Gastroesophageal sphincter (tissue), 4 donors: ENCODE measurements around the gene FBXL13. TPM values are rescaled to one million over a fixed set of nuclear protein-coding genes. Genes with fewer than 3 reads are reported as not detected.
"Not testable (repeated sequence)": the region's sequence is repeated elsewhere in the genome, so short reads cannot be mapped to it uniquely, and the experiment has no call there.

ENCODE experiments used
- ATAC-seq: fragments of 150-250 bp; one replicate; pipeline ENCODE4 v1.9.1; 2016; ENCODE audit warnings: mild to moderate bottlenecking, moderate library complexity
- H3K27ac ChIP-seq, 4 donors: fragments of 200-600 bp; sonication (generic) in 3 of 4; 1 replicate in 3 of 4; 2 replicates in 1 of 4; pipeline ENCODE4 v1.5.1; 2016 to 2019
- H3K27me3 ChIP-seq: fragments of 200-600 bp; sonication (generic); one replicate; pipeline ENCODE4 v1.5.1; 2019
- H3K36me3 ChIP-seq, 2 donors: fragments of 200-600 bp; sonication (generic); one replicate each; pipeline ENCODE4 v1.5.1; 2019; ENCODE audit warnings: control low read depth in 1 of 2
- H3K4me1 ChIP-seq, 3 donors: fragments of 200-600 bp; sonication (generic); 1 replicate in 2 of 3; 2 replicates in 1 of 3; pipeline ENCODE4 v1.5.1; 2016 to 2019; ENCODE audit warnings: control low read depth in 2 of 3
- H3K4me3 ChIP-seq, 2 donors: fragments of 200-600 bp; sonication (generic); one replicate each; pipeline ENCODE4 v1.5.1; 2019; ENCODE audit warnings: mild to moderate bottlenecking in 1 of 2, moderate library complexity in 1 of 2
- H3K9me3 ChIP-seq, 3 donors: fragments of 200-600 bp; sonication (generic); one replicate each; pipeline ENCODE4 v1.5.1; 2017 to 2019; ENCODE audit warnings: control low read depth in 2 of 3
- CTCF ChIP-seq, 4 experiments: fragments of 200-600 bp in 2 of 4; fragments of 450-650 bp in 2 of 4; sonication (generic) in 1 of 4; IDR thresholded peaks; one replicate each; pipeline ENCODE4 v1.5.1; 2017 to 2019; ENCODE audit warnings: antibody characterized with exemption in 4 of 4, mild to moderate bottlenecking in 2 of 4, moderate library complexity in 2 of 4
- EP300 ChIP-seq: sonication (generic); formaldehyde crosslinking; IDR thresholded peaks from one replicate; pipeline ENCODE4 v1.6.1; 2017; ENCODE audit warnings: antibody characterized with exemption, mild to moderate bottlenecking
- POLR2A ChIP-seq, 2 donors: fragments of 450-650 bp; IDR thresholded peaks; one replicate each; pipeline ENCODE4 v1.6.1; 2017; ENCODE audit warnings: antibody characterized with exemption in 2 of 2, mild to moderate bottlenecking in 2 of 2, moderate library complexity in 1 of 2
- POLR2AphosphoS5 ChIP-seq: sonication (generic); formaldehyde crosslinking; IDR thresholded peaks from one replicate; pipeline ENCODE4 v1.6.1; 2017; ENCODE audit warnings: antibody characterized with exemption
- WGBS, 2 donors: methylation state at CpG; one replicate each; pipeline ENCODE4 v1.1.5; 2018; ENCODE audit warnings: low coverage in 1 of 2; 5-methylcytosine and 5-hydroxymethylcytosine counted together
- total RNA-seq, 4 donors: library from RNA; depleted of rRNA; stranded (reverse); fragments of >200 nt; gene quantifications; one replicate each; pipeline ENCODE4 v1.1.0, GENCODE V29; 2016

FBXL13 gene
- total RNA-seq, 4 donors from 2014 or later, result 1.3 to 5.8 (median 3.2) TPM

GRCh38 chr7:103114576-103115008, 40.0 kb upstream of the FBXL13 start:
- Histone ChIP-seq H3K4me1 (no peaks in the 10 kb centered on the region), H3K4me3 (no peak overlapping the region), H3K9me3 (no peaks in the 10 kb centered on the region), H3K36me3 (peaks cover 0 to 25% of the 10 kb centered on the region in 2 donors), H3K27me3 (no peaks in the 10 kb centered on the region), H3K27ac (no peak overlapping the region)
- no peak for ATAC-seq
- TF ChIP-seq CTCF (IDR thresholded peaks at IDR 0.05), result no peak
- TF ChIP-seq POLR2A (IDR thresholded peaks at IDR 0.05), result no peak
- TF ChIP-seq POLR2AphosphoS5, result no peak
- TF ChIP-seq EP300, result no peak
- 67 to 100% methylated on average over 1 of the region's 1 CpG for WGBS, 2 donors

GRCh38 chr7:103113164-103113563, 38.6 kb upstream of the FBXL13 start:
- H3K27ac ChIP-seq, result no peak overlapping the region
- H3K4me1 ChIP-seq, result no peaks in the 10 kb centered on the region
- H3K27me3 ChIP-seq, result no peaks in the 10 kb centered on the region
- no peaks in the 10 kb centered on the region for H3K9me3 ChIP-seq
- peaks cover 0 to 22% of the 10 kb centered on the region in 2 donors for H3K36me3 ChIP-seq
- no peak for ATAC-seq
- H3K4me3 ChIP-seq, result no peak overlapping the region
- TF ChIP-seq POLR2AphosphoS5 (no peak), CTCF (IDR thresholded peaks at IDR 0.05) (no peak), POLR2A (IDR thresholded peaks at IDR 0.05) (no peak)
- 60 to 65% methylated on average over 2 of the region's 2 CpGs for WGBS, 2 donors

- H3K36me3 ChIP-seq, result peaks cover 0 to 33% of the 10 kb centered on the region in 2 donors
- no CpG with 5 or more reads among the region's 6 CpGs for WGBS, 2 donors
- not testable (repeated sequence) for H3K4me3 ChIP-seq, ATAC-seq, H3K27ac ChIP-seq, H3K9me3 ChIP-seq, H3K4me1 ChIP-seq, H3K27me3 ChIP-seq
Observed at GRCh38 chr7:103106703-103107070, 32.1 kb upstream of the FBXL13 start.

GRCh38 chr7:103106005-103106702, 31.6 kb upstream of the FBXL13 start:
- Histone ChIP-seq H3K27me3 (no peaks in the 10 kb centered on the region), H3K9me3 (no peaks in the 10 kb centered on the region), H3K36me3 (peaks cover 0 to 37% of the 10 kb centered on the region in 2 donors), H3K4me1 (peaks cover 0 to 9% (median 0%) of the 10 kb centered on the region in 3 donors), H3K27ac (no peak overlapping the region), H3K4me3 (no peak overlapping the region)
- TF ChIP-seq EP300 (no peak), POLR2AphosphoS5 (no peak), POLR2A (IDR thresholded peaks at IDR 0.05) (no peak), CTCF (IDR thresholded peaks at IDR 0.05) (no peak)
- ATAC-seq, result no peak
- WGBS, 2 donors, result 40 to 67% methylated on average over 1 to 6 of the region's 12 CpGs

- Histone ChIP-seq H3K27me3 (no peaks in the 10 kb centered on the region), H3K27ac (no peak overlapping the region), H3K36me3 (peaks cover 0 to 60% of the 10 kb centered on the region in 2 donors), H3K4me1 (peaks cover 0 to 6% (median 0%) of the 10 kb centered on the region in 3 donors), H3K4me3 (no peak overlapping the region), H3K9me3 (no peaks in the 10 kb centered on the region)
- WGBS, 2 donors, result 41 to 42% methylated on average over 2 of the region's 2 CpGs
- no peak for TF ChIP-seq CTCF (IDR thresholded peaks at IDR 0.05)
- no peak for TF ChIP-seq POLR2A (IDR thresholded peaks at IDR 0.05)
- TF ChIP-seq EP300, result no peak
- no peak for TF ChIP-seq POLR2AphosphoS5
- no peak for ATAC-seq
Observed at GRCh38 chr7:103101543-103101942, 26.9 kb upstream of the FBXL13 start.
